ENCODE measurements around the gene MPHOSPH9.
A peak's percentile ranks its signal among the peaks of the same experiment; 100 is the strongest.

GRCh38 chr12:123264642-123265041 is 31.7 kb upstream of the MPHOSPH9 start:
- TF ChIP-seq RAD21 (IDR thresholded peaks at IDR 0.05; ENCODE audit: low read depth) (peak; percentile 9; the same call in 1 of the 2 replicates), TCF12 (IDR thresholded peaks at IDR 0.05; ENCODE audit: low read depth) (no peak), EP300 (IDR thresholded peaks at IDR 0.05; ENCODE audit: borderline replicate concordance) (no peak), REST (IDR thresholded peaks at IDR 0.05; ENCODE audit: low read depth) (no peak), CREB1 (IDR thresholded peaks at IDR 0.05; ENCODE audit: low read depth) (no peak), EGR1 (IDR thresholded peaks at IDR 0.05) (no peak), TAF1 (IDR thresholded peaks at IDR 0.05; ENCODE audit: low read depth) (no peak), ZBTB7A (IDR thresholded peaks at IDR 0.05; ENCODE audit: low read depth) (no peak), USF1 (IDR thresholded peaks at IDR 0.05) (no peak)
- TF ChIP-seq, protein P1, sequence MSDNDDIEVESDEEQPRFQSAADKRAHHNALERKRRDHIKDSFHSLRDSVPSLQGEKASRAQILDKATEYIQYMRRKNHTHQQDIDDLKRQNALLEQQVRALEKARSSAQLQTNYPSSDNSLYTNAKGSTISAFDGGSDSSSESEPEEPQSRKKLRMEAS (IDR thresholded peaks at IDR 0.05), result no peak
